Metanephros (tissue), 1 donor: ENCODE measurements around the gene SPATA31C1. TPM values are rescaled to one million over a fixed set of nuclear protein-coding genes. Genes with fewer than 3 reads are reported as not detected.

Experiments used
- total RNA-seq: library from RNA; depleted of rRNA; stranded (reverse); fragments of >200 nt; gene quantifications from one replicate; pipeline ENCODE4 v1.2.3, GENCODE V29; 2014

SPATA31C1 gene
- total RNA-seq, result 0.18 TPM

GRCh38 chr9:87917662-87918061 is at the start of gene SPATA31C1:
Gene SPATA31C1 (plus strand): TSS chr9:87917962.

DNA sequence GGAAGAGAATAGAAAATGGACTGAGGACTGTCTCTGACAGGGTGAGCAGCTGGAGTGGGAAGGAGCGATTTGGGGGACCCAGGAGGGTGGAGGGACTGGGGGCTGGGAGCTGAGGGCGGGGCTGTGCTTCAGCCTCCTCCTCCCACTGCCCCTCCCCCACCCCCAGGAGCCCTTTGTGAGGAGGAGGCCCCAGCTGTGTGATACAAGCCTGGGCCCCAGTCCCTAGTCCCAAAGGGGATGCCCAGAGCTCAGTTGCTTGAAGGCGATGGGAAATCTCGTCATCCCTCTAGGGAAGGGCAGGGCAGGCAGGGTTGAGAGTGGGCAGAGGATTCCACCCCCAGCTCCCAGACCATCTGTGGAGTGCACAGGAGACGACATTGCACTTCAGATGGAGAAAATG is 35.1 kb upstream of the SPATA31C1 start, which contains the start of gene SPATA31E1:
Gene SPATA31E1, plus strand, starts transcription at position 251 of the 400 bp plus-strand sequence. Its CDS starts 15 bp downstream, at position 266.

Other genes starting within 250 kb of the SPATA31C1 start
- 72.1 TPM for gene CTSL, start 191.8 kb upstream of the SPATA31C1 start, total RNA-seq
- not detected for gene SPATA31E1, start 35.1 kb upstream of the SPATA31C1 start, total RNA-seq
- 10.8 TPM for gene CDK20, start 56.6 kb downstream of the SPATA31C1 start, total RNA-seq
- gene SPATA31C2, start 220.5 kb downstream of the SPATA31C1 start, total RNA-seq, result 0.18 TPM